HG02885 (cell line): ENCODE results near the gene VMAC.

Source experiments
- ATAC-seq: cut with Tn5 transposase; IDR thresholded peaks from one replicate; pipeline ENCODE4 v1.9.1; 2021; ENCODE audit warnings: mild to moderate bottlenecking; ENCODE audit not compliant: unreplicated experiment, poor library complexity

VMAC gene

DNA sequence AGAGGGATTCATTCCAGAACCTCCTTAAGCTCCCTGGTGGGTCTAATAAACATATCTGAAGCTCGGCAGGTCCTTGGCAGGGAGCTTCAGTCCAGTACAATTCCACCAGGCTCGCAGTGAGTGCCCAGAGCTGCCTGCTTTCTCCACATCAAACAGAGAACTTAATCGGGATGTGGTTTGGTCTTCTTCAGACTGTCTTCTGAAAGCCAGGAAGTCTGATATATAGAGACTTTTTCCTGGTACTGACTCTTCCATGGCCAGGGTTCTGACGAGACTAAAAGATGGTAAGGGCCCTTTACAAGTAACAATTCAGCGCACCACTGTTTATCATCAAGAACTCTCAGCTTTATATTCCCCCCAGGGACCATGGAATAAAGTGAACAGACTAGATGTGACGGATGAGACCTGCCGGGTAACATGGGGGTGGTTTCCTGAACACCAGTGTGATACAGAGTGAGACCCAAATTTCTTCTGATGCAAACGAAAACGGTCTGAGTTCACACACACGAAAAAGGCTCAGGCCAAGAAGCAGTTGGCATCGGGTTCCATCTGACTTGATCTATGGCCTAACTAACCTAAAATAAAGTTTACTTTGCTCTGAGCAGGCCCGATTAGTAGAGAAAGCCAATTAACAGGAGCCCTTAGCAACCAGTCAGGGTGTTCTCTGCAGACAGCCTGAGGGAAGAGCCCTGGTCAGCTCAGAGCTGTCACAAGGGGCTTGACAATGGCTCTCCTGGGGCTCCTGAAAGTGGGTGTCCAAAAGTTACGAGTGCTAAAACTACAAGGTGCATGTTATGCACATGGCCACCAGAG is 44.3 kb downstream of the VMAC start:
- no peak for ATAC-seq

DNA sequence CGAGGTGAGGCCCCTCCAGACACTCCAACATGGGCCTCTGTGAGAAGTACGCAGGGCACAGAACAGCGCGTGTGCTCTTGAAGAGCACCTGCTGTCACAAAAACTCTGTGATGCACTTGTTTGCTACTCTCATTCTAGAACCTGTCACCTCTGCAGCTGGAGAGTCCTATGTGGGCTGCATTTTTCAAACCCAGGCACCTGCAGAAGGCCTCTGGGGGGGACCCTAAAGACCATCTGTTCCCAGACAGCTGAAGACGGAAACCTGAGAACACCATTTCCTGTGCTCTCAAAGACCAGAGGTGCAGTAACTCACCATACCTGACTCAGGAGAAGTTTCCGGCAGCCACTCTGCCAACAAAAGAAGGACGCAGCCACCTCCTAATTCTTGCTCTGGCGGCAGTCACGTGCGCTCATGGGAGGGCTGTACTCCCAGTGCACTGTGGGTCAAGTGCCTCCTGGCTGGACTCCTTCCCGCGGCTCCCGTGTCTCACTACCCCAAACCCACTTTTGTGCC is 45.2 kb downstream of the VMAC start:
- ATAC-seq: no peak

DNA sequence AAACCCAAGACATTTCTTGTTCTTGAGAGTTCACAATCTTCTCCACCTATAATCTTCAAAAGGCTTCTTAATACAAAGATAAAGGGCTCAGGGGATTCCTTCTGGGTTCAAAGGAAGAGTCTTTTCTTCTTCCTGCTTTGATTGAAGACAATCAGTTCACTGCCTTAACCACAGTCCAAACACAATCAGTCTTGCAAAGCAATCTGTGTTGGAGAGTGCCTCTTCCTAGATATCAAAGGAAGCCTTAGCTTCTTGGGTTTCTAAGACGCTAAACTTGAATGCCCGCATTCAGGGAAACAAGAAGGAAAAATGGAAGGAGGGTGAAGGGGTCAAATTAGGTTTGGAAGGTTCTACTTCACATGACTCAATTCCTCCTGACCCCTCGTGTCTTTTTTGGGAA is 46.1 kb downstream of the VMAC start:
- no peak for ATAC-seq

DNA sequence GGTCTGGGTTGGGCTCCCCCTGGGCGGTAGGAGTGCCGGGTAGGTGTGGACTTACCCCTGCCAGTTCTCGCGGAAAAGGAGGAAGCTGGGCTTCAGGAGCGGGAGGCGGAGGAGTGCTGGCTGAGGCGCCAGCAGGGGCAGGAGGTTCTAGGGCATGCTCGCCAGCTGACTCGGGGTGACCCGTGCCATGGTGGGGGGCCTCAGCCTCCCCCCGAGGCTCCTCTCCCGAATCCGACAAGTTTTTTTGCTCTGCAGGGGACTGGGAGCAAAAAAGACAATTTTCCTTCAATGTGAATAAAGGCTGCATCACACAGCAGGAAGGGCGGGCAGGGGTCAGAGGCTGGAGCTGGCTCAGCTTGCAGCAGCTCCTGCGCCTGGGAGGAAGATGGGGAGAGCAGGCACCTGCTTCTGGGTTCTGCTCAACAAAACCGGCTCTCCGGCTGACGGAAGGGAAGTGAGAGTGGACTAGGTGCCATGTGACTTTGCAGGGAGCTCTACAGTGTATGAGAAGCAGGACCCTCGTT is 46.7 kb downstream of the VMAC start:
- no peak for ATAC-seq

DNA sequence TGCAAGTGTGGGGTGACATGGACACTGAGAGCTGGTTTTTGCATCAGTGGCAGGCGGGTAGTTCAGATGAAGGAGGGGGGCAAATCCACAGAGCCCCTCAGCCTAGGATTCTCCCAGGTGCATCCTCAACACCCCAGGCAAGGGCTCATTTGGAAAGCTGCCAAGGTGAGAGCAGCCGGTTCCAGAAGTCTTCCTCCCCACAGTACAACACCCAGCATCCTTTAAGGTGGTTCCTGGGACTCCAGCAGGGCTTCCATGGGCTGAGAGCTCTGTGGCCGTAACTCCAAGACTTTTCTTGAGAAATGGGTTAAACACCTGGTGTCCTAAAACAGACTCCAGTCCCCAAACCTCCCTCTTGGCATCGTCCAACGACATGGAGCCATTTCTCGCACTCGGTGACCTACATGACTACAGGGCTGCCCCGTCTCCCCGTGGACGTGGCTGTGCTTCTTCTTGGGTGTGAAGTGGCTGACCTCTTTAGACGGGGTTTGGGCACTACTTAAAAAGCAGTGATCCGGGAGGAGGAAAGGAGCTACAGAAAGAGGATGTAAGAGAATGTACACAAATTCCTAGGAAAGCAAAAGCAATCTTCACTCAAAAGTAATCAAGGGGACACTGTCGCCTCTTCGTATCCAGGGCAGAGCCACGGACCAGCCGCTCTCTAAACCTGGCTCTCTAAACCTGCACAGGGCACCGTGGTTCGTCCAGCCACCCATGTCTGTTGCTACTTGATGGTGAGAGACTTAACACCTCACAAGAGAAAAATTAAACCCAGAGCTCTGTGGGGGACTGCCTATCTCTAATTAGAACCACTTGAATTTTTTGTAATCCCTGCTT is 47.7 kb downstream of the VMAC start:
- no peak for ATAC-seq

DNA sequence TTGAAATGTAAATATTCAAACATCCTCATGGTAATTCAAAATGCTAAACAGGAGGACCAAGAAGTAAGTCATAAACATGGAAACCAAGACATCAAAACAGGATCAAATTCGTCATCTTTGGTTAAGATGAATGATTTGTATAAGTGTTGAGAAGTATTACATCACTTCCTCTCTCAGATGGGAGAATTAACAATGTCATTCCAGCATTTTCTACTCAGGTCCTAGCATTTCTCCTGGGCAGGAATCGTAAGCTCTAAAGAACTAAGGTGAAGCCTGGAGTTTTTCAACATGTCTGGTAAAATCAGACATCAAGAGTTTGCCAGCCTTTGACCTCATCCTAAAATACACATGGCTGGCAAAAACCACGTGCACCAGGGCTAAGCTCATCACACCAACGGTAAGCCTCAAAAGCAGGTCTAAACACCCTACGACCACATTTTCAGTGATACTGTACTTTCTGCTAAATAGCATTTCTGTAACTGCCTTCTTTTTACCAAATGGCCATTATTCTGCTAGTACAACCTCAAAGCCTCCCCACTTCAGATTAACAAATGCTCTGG is 48.4 kb downstream of the VMAC start:
- ATAC-seq: no peak

DNA sequence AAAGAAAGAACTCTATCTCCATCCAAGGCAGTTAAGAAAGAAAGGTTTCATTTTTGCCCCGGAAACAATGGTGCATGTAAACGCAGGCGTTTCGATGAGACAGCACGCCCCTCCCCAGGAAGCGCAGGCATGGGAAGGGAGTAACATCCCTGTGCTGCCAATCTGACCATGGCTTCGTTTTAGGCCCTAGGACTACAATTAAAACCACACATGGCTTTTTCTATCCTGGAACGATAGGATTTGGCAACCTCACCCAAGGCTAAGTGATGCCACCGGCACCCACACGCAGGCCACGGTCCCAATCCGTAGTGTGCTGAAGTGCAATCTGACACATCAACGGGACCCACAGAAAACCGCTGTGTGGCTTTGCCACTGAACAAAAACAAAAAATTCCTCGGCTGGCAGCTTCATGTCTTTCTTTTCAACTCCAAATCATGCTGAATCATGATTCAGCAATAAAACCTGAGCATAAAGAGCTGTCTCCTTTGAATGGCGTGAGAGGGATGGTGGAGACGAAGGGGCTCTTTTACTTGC is 49.1 kb downstream of the VMAC start:
- ATAC-seq: no peak

DNA sequence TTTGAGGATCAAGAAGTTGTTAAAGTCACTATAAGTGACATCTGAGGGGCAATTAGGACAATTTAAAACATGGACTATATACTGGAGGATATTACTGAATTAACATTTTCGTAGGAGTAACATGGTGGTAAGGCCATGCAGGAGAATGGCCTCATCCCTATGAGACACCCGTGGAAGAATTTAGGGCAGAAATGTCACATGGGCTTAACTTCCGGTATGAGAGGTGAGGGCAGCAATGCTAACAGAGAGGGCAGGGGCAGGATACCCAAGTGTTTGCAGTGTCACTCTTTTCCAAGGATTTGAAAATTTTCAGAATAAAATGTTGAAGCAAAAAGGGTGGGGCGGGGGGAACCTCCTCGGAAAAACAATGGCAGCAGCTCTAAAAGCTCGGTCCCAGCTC is 49.6 kb downstream of the VMAC start:
- no peak for ATAC-seq

DNA sequence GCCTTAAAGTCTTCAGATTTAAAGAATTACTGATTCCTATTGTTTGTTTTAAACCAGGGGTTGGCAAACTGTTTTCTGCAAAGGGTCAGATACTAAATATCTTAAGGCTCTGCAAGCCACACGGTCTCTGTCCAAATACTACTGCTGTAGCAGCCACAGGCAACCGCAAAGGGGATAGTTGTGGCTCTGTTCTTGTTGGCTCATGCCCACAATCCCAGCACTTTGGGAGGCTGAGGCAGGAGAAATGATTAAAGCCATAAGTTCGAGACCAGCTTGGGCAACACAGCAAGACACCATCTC is 50.9 kb downstream of the VMAC start:
- no peak for ATAC-seq

DNA sequence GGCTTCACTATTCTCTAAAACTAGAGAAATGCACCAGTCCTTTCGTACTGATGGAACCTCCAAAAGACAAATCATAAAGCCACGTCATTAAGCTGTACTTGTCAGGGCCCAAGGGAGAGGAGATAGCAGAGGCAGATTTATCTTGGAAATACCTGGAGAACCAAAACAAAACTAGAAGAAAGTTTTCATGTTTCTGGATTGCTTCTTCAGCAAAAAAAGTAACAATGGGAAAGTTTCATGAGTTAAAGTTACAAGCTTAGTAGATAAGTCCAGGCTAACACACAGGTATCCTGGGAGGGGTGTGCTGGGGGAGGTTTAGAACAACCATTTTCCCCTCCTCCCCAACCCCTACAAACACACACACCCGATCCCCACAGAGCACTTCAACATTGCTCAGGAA is 51.7 kb downstream of the VMAC start:
- no peak for ATAC-seq

DNA sequence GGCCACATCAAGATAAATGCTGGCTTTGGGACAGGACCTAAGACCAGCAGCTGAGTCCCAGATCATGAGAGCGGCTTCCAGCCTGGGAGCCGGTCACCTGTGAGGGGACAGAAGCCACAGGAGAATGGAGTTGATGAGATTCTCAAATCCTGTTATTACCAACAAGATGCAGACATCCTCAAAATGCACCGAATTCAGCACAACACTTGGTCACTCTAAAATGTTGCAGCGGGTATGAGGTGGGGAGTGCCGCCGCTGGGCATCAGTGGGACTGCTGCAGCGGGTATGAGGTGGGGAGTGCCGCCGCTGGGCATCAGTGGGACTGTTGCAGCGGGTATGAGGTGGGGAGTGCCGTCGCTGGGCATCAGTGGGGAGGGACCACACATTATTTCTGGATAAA is 52.1 kb downstream of the VMAC start:
- no peak for ATAC-seq

DNA sequence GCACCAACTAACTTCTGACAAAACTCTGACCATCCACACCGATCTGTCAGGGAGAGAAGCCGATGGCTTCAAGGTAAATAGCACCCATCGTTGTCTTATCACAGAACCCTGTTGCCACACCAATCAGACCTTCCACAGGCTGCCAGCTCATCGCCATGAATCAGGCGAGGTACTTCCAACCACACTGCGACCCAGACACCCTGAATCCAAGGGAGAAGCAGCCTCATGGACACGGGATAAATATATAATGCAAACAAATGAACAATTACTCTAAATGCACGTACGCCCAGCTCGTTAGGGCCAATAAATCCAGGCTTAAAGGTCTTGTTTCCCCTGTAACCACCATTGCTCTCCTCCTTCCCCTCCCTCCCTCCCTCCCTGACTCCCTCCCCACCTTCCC is 52.5 kb downstream of the VMAC start:
- no peak for ATAC-seq

DNA sequence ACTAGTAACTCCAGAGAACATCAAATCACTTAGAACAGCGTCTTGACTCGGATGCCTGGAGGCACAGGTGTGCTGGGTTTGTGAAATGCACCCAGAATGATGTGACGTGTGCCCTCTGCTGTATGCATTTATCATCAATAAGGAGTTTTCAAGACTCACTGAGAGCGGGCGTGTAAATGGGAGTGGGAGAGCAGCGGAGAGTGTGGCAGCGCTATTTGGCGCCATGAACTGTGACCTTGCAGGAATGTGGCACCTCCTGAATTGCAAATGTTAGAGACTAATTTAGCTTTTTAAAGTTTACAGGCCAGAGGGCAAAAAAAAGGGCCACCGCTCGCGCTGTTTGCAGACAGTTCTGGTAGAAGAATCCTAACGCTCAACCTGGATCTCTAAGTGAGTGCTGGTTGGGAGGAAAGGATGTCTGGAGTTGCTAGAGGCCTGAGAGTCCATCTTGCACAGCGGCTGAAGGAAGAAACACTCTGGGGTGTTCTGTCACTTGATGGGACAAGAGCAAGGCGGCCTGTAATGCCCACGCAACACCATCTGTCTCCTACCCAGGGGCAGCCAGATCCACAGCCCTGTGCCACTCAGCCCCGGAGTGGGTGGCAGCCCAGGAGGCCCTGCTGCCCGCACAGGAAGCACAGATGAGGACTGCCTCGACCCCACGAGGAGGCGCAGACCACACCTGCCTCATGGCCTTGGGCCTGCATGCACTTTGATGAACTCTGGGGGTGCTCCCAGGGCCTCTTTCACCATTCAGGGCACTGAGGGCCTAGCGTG is 53.6 kb downstream of the VMAC start:
- ATAC-seq: no peak

DNA sequence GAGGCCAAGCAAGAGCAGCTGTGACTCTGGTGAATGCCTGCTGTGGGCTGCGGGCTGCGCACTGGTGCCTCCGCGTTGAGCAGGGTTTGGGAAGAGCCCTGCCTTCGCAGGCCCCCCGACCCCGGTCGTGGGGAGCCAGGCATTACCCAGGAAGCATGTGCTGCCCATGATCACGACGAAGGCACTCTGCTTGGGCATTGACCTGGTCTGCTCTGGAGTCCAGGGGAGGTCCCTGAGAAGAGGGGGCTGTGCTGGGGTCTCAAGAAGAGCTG is 54.1 kb downstream of the VMAC start:
- no peak for ATAC-seq

DNA sequence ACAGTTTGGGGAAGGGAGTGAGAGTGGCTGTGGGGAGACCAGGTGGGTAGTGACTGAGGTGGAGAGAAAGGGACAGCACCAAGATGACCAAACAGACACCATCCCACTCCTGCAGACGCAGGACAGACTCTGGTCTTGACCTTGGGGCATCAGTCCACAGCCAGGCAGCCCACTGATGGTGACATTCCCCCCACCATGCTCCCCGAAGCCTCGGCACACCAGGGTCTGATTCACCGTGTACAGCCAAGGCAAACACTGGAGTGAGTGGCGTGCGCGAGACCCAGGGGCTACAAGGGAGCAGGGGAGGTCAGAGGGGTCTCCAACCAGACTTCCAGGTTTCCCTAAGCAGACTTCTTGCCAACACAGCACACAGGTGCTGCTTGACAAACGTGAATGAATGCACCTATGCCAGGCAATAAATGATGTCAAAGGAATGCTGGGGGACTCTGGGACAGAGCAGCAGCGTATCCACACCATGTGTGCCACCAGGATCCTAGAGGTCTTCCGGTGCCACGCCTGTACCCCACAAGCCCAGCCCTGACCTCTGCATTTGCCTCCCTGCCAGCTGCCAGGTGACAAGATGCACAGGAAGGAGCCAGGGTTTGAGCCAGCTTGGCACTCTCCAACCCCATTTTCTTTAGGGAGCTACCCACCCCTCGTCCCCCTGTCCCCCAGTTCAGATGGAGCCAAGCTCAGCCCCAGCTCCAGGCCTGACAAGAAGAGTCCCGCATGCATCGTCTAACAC is 54.8 kb downstream of the VMAC start:
- ATAC-seq: no peak
